ENCODE data around the gene KRT74. TPM values are rescaled to one million over a fixed set of nuclear protein-coding genes. Genes with fewer than 3 reads are reported as not detected.
A peak's percentile ranks its signal among the peaks of the same experiment; 100 is the strongest.

The KRT74 gene
- total and polyA plus RNA-seq, 2 of the 13 experiments (the other 11 are each of a cell fraction or from before 2014, with no cell fraction given), result not detected

- TF ChIP-seq ELF1 (CRISPR knock-in tag; IDR thresholded peaks at IDR 0.05) (no peak), KLF12 (CRISPR knock-in tag; IDR thresholded peaks at IDR 0.05; ENCODE audit: borderline replicate concordance) (no peak), ZNF430 (CRISPR knock-in tag; IDR thresholded peaks at IDR 0.05) (no peak), ZNF569 (CRISPR knock-in tag; IDR thresholded peaks at IDR 0.05; ENCODE audit: borderline replicate concordance) (no peak), RXRA (CRISPR knock-in tag; IDR thresholded peaks at IDR 0.05) (no peak), HMGXB4 (CRISPR knock-in tag; IDR thresholded peaks at IDR 0.05; ENCODE audit: borderline replicate concordance in 1 of 2, low read depth in 1 of 2) (peak in 1 of 2 experiments; percentile 42; a peak in 1 of 4 replicates)
Observed at GRCh38 chr12:52582971-52583456, 9.4 kb upstream of the KRT74 start (continued).

DNA sequence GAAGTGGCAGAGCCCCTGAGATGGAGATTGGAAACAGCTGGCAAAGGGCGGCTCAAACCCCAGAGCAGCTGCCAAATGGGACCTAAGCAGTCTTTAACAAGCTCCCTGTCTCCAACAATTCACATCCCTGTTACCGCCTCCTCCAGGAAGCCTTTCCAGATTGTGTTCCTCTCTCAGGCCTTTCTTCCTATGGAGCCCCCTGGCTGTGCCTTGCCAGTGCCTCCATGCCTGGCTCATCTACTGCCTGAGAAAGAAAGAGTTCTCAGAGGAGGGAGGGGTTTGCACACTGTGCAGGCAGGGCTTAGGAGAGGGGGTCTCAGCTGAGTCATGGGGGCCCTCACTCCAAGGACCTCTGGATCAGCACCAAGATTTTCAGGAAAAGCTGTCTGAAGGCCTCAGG, 8.8 kb upstream of the KRT74 start:
- Histone ChIP-seq H4K20me1 (ENCODE audit: insufficient read depth, low read length) (no peaks in the 10 kb centered on the region), H3K4me3 (replicated peaks in 1 of 3; ENCODE audit: insufficient read depth in 1 of 3, low read depth in 2 of 3, low read length in 3 of 3) (no peak overlapping the region), H3K27me3 (ENCODE audit: control insufficient read depth in 1 of 2, insufficient read depth in 2 of 2, low read length in 2 of 2) (peaks cover 4 to 45% of the 10 kb centered on the region in 2 experiments; a peak in 2 of 5 replicates), H3K9me3 (ENCODE audit: low read length) (no peaks in the 10 kb centered on the region), H2AFZ (ENCODE audit: low read length) (no peak overlapping the region), H3K4me2 (ENCODE audit: low read depth, low read length) (no peak overlapping the region), H3K4me1 (ENCODE audit: insufficient read depth, low read length) (no peaks in the 10 kb centered on the region), H3K79me2 (ENCODE audit: insufficient read depth, low read length) (no peaks in the 10 kb centered on the region), H3K9ac (ENCODE audit: insufficient read depth, low read depth, low read length) (no peak overlapping the region), H3K36me3 (replicated peaks in 1 of 2; ENCODE audit: control insufficient read depth in 1 of 2, insufficient read depth in 2 of 2, low read length in 2 of 2) (no peaks in the 10 kb centered on the region), H3K27ac (ENCODE audit: extremely low read length, insufficient read depth, low read length) (no peak overlapping the region)
- intact Hi-C loops (cut with micrococcal nuclease; ENCODE audit: unreplicated experiment), result loop anchor here (2.0 kb wide), 1 partner anchor 288 kb away; no protein-coding TSS in a partner anchor
- ATAC-seq (no peak), FAIRE-seq (no peak), DNase-seq (ENCODE audit: low spot score) (no peak)
- WGBS (ENCODE audit: low lambda C conversion rate), result 21% methylated on average over 2 of the region's 2 CpGs
- TF ChIP-seq ZBTB26 (CRISPR knock-in tag; IDR thresholded peaks at IDR 0.05; ENCODE audit: borderline replicate concordance) (no peak), SRF (IDR thresholded peaks at IDR 0.05; ENCODE audit: low read depth, low read length) (no peak), HDAC1 (CRISPR knock-in tag; IDR thresholded peaks at IDR 0.05) (no peak)
- in situ Hi-C loops (cut with HindIII; ENCODE audit: extremely low pct_ligation_motif_present, low pct_unique_long_range_greater_than_20kb), result loop anchor here (5.0 to 10.0 kb wide), 2 partner anchors 285 to 402 kb away; no protein-coding TSS in a partner anchor
- ChIA-PET POLR2A (no interaction called here), CTCF (ENCODE audit: low intra/inter-chr PET ratio, low total read pairs) (interaction anchor here (1.6 to 3.8 kb wide), 3 partner anchors 288 to 398 kb away, joined by 7 to 33 read pairs (median 15); no protein-coding TSS in a partner anchor)
- no TSS peak for BruUV-seq (replicated peaks)

Measured in HepG2 (cell line).